Hepatic stellate cell (primary cell): ENCODE measurements around the gene IL10.
A peak's percentile ranks its signal among the peaks of the same experiment; 100 is the strongest.

ENCODE experiments used
- DNase-seq: peaks from one replicate; pipeline ENCODE4 v3.0.0; 2011; ENCODE audit warnings: low spot score

Gene IL10

GRCh38 chr1:206772243-206772937 lies at the start of gene IL10:
TSS of gene IL10 (minus strand) at chr1:206772494. CDS start at chr1:206772435, 59 bp downstream.
- no peak for DNase-seq

- no peak for DNase-seq
These were observed 49.2 kb upstream of the IL10 start for GRCh38 chr1:206821493-206821892.

- no peak for DNase-seq
These were observed 44.3 kb upstream of the IL10 start for GRCh38 chr1:206816390-206817287.

GRCh38 chr1:206814716-206815341 lies 42.5 kb upstream of the IL10 start:
- DNase-seq, result no peak

DNA sequence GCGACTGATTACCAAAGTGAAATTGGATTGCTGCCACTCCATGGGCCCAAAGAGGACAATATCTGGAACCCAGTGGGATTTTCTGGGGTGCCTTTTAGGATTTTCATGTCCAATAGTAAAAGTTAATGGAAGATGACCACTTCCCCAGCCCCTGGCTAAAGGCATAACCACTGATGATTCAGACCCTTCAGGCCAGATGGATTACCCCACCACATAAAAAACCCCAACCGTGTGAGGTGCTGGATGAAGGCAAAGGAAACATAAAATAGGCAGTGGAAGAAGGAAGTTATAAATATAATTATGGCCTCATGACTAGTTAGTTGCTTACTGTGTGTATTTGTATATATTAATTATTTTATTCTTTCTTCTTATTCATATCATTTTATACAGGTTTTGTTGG lies 40.2 kb upstream of the IL10 start:
- no peak for DNase-seq

DNA sequence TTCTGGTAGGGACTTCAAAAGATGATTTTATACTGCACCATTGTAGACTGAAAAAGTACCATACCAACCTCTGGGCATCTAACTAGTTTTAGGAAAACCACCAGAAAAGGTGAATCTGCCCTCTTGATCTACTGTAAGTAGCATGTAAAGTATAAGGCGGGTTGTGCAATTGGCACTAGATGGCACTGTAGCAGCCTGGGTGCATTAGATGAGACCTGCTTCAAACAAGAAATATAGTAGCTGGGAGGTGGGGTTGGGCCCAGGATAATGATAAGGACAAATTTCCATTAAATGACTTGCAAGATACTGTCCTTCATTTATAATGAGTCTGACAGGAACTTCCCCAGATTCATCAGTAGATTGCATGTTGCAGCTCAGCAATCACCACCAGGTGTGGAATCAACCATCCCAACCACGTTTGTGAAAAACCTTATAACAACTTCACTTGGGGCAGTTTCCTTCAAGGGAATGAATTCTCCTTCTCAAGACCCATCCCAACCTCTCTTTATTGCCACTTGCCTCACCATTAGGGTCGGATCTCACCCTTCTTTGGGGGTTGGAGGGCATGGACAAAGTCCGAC lies 37.3 kb upstream of the IL10 start:
- no peak for DNase-seq

DNA sequence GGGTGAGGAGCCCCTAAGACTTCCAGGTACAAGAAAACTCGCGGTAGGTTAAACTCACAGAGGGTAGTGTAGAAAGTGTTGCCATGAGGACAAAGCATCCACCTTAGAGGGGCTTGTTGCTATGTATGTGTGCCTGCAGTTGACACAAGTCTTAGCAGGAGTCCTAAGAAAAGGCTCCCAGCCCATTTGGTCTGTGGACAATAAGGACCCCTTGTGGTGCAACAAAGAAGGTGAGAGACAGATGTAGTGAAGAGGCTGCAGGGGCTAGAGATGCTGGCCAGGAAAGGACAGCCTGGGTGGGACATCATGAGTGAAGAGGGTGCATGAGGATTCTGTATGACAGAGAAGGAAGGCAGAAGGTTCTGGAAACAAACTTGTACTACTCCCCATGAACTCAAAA lies 36.3 kb upstream of the IL10 start:
- no peak for DNase-seq

DNA sequence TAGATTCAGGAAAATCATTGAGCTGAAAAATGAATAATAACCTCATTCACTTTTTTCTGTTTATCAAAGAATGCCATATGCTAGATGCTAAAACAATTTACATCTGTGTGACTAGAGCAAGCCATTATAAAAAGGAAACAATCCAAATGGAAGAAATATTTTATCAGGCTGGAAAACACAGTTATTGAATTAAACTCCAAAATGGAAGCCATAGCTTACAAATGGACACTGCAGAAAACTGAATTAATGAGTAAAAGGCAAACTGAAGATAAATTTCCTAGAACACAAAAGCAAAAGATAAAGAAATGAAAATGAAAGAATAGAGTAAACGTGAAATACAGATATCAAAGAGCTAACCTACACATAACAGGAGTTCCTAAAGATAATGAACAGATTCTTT lies 33.1 kb upstream of the IL10 start:
- DNase-seq, result no peak

DNA sequence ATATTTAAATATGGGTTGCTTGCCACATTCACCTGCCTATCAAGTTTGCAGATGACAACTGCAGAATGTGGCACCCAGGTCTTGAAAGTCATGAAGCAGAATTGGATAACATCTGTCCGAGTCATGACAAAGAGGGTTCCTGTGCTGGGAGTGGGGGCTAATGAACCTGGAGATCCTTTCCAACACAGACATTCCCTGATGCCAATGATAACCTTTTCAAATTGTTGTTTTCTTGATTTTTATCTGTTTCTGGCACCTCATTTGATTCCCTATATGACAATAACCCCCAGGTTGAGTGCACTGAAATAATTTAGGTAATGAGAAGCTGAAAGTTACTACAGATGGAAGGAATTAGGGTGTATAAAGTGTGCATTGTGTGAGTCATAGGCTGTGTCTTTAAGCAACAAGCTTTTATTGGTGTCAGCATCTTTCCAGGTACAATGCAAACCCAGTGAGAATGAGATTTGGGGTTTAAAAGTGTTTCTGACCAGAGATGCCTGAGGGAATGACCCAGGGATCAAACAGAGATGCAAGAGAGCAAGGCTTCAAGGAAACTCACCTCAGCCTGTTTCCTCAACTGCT lies 32.0 kb upstream of the IL10 start:
- DNase-seq, result no peak

DNA sequence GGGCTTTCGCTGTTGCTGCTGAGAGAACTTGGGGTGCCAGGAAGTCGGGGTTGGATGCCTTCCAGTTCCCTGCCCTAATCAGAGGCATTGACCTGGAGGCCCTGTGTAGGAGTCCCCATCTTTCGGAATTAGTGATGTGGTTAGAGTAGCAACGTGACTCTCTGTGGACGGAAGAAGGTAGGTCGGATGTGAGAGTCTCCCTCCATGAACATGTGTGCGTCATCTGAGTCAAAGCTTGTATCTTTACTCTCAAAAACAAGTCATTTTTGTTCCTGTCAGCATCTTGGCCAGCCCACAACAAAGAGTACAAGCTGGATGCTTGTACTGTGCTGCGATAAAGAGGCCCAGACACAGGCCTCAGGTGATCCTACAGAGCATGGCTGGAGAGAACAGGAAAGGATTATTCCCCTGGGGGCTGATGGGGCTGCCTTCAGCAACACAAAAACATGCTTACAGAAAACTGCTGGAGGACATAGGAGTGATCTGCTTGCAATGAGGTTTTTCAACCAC lies 31.0 kb upstream of the IL10 start:
- no peak for DNase-seq

DNA sequence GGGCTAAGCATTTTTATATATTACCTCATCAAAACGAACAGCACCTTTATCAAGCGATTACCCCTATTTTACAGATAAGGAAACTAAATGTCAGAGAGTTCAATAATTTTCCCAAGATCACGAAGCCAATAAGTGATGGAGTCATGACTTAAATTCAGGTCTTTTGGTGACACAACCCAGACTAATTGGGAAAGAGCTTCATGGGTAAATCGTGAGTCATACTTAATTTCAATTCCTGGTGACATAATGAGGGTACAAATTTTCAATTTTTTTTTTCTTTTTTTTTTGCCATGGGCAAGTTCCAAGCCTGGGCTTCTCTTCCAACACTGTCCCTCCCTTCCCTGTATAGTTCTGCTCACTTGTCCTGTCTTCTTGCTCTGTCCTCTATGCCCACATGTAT lies 30.1 kb upstream of the IL10 start:
- DNase-seq, result no peak

DNA sequence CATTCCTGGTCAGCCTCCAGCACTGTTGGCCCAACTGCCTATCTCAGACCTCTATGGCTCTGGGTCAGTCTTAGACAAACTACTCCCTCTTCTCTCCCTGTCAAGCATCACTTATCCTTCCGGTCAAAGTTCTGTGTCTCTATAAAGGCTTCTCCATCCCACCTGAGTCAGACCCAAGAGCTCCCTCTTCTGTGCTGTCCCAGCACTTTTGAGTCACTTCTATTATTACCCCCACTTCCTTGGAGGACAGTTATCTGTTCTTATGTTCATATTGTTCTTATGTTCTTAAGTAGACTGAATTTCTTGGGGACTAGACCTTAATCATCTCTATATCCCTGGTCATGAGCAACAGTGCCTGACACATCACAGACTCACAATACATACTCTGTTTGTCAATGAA lies 29.2 kb upstream of the IL10 start:
- DNase-seq, result no peak

DNA sequence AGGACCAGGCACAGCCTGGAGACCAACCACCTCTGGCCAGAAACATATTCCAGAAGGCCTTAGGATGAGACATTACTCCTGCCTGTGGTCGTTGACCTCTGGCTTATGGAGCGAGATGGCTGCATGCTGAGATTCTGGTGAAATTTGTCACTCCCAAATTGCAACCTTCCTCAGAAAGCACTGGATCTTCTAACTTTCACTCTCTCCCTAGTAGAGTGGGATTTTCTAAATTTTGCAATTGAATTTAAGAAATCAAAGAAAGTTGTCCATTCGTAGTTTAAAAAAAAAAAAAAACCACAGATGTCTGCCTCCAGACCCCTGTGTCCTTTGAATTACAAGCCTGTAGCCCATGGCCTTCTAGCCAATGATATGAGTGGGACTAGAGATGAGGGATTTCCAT lies 28.6 kb upstream of the IL10 start:
- DNase-seq, result no peak

DNA sequence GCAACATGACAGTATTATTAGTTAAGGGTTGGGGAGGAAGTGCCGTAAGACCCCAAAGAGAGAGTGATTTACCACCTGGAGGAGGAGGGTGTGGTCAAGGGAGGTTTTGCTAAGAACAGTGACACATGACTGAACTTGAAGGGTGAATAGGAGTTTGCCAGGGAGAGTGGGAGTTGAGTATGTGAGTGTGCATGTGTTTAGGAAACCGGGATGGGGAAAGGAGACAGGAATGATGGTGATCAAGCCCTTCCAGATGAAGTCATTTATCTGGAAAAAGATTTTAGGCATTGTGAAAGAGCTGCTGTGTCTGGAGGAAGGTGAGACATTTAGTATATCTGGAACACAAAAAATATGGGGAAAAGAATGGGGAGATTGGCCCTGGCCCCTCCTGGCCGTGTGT lies 28.1 kb upstream of the IL10 start:
- DNase-seq, result no peak

DNA sequence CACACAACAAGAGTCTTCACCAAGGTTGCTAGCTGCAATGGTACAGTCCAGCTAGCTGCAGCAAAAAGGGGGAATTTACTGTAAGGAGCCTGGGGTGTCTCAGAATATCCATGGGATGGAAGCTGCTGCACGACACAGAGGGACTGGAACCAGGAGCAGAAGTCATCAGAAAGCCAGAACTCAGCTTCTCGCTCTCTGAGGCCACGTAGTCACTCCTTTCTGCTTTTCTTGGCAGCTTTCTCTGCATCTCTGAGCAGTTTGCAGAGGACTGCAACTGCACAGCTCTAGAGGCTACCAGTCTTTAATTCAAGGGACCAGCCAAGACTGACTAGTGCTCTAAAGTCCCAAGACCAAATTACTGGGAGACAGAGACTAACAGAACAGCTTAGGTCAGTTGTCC lies 27.0 kb upstream of the IL10 start:
- DNase-seq, result peak; percentile 11

- no peak for DNase-seq
These were observed 26.2 kb upstream of the IL10 start for GRCh38 chr1:206798384-206798996.

GRCh38 chr1:206797534-206798383 lies 25.5 kb upstream of the IL10 start:
- no peak for DNase-seq

- no peak for DNase-seq
These were observed 24.7 kb upstream of the IL10 start for GRCh38 chr1:206796981-206797402.

- no peak for DNase-seq
These were observed 23.8 kb upstream of the IL10 start for GRCh38 chr1:206796116-206796515.

DNA sequence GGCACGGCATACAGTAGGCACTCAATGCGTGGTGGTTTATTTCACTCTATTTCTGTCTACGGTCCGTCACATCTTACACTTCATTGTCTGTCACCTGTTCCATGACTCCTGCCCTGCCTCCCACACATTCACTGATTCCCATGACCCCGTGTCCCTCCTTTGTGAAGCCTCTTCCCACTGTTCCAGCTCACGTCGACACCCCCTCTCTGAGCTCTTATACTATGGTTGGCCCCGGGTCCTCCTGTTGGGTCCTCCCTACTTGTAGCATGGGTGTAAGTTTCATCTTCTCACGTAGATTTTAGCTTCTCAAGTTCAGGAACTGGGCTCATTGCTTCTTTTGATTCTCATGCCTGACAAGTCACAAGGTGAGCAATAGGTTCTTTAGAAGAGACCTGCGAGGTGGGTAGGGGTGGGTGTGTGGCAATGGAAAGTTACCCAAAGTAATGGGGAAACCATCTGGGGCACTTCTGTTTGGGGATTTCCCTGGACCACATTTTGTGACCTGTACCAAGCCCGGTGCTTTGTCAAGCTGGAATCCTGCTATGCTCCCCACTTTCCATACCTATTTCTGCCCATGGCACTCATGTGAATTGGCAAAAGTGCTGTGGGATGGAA lies 22.1 kb upstream of the IL10 start:
- DNase-seq, result no peak
